Body of pancreas (tissue), 4 donors: ENCODE results near the gene HELB. TPM values are rescaled to one million over a fixed set of nuclear protein-coding genes. Genes with fewer than 3 reads are reported as not detected.

ENCODE experiments used
- ATAC-seq: fragments of 150-250 bp; one replicate; pipeline ENCODE4 v1.9.1; 2016
- DNase-seq, 4 donors: peaks; one replicate each; pipeline ENCODE4 v3.0.0-alpha.2; 2019
- H3K27ac ChIP-seq, 4 donors: fragments of 200-600 bp; sonication (generic); 1 replicate in 3 of 4; 2 replicates in 1 of 4; pipeline versions ENCODE4 v1.5.1 to v1.6.1; 2016 to 2019; ENCODE audit warnings: mild to moderate bottlenecking in 1 of 4, mixed read lengths in 1 of 4, moderate library complexity in 1 of 4
- H3K27me3 ChIP-seq, 2 donors: fragments of 200-600 bp; sonication (generic); one replicate each; pipeline ENCODE4 v1.6.0; 2016; ENCODE audit warnings: mild to moderate bottlenecking in 1 of 2
- H3K36me3 ChIP-seq, 2 donors: fragments of 200-600 bp; sonication (generic); replicated peaks in 1 of 2; 2 replicates each; pipeline ENCODE4 v1.5.1; 2016; ENCODE audit warnings: low read depth in 2 of 2; ENCODE audit not compliant: insufficient read depth in 1 of 2
- H3K4me1 ChIP-seq: fragments of 200-600 bp; sonication (generic); one replicate; pipeline ENCODE4 v1.6.0; 2016
- H3K4me3 ChIP-seq, 2 donors: fragments of 200-600 bp; sonication (generic); 1 replicate in 1 of 2; 2 replicates in 1 of 2; pipeline ENCODE4 v1.5.1; 2016 to 2019
- H3K9me3 ChIP-seq, 3 donors: fragments of 200-600 bp; sonication (generic); 1 replicate in 2 of 3; 2 replicates in 1 of 3; pipeline ENCODE4 v1.5.1; 2016
- POLR2A ChIP-seq, 3 donors: fragments of 450-650 bp; IDR thresholded peaks; one replicate each; pipeline ENCODE4 v1.6.1; 2016; ENCODE audit warnings: antibody characterized with exemption in 3 of 3, mild to moderate bottlenecking in 2 of 3
- WGBS, 2 donors: methylation state at CpG; one replicate each; pipeline ENCODE4 v1.1.5; 2017; 5-methylcytosine and 5-hydroxymethylcytosine counted together
- intact Hi-C: fragments of 100-400 bp; cut with DNase I; formaldehyde crosslinking; loops from one replicate; pipeline ENCODE4 v1.15.1; 2023
- total RNA-seq, 2 donors: library from RNA; depleted of rRNA; stranded (reverse); fragments of >200 nt; gene quantifications; one replicate each; pipeline ENCODE4 v1.1.0, GENCODE V29; 2016
- TF ChIP-seq, protein P1 (sequence below), 7 experiments: fragments of 450-650 bp in 4 of 7; fragments of 200-600 bp in 3 of 7; sonication (generic) in 3 of 7; IDR thresholded peaks; one replicate each; pipeline ENCODE4 v1.5.1; 2016 to 2019; ENCODE audit warnings: antibody characterized with exemption in 7 of 7

The HELB gene
- total RNA-seq, 2 donors from 2014 or later: 2.9 to 3.6 TPM

DNA sequence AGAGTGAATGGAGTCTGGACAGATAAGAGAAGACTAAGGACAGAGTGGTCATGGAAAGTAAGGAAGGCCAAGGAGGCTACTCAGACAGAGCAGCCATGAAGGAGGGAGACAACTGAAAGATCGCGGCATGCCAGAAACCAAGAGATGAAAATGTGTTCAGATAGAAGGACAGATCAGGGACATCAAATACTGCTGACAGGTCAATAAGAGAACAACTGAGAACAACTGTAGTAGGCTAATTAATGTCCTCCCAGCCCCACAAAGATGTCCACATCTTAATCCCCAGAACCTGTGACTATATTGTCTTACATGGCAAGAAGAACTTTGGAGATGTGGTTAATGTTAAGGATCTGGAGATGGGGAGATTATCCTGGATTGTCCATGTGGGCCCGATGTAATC is 15.0 kb upstream of the HELB start:
- no peaks in the 10 kb centered on the region for H3K9me3 ChIP-seq
- H3K27me3 ChIP-seq: no peaks in the 10 kb centered on the region
- H3K4me3 ChIP-seq: no peak overlapping the region
- DNase-seq: no peak
- TF ChIP-seq POLR2A (IDR thresholded peaks at IDR 0.05): no peak
- TF ChIP-seq, protein P1, sequence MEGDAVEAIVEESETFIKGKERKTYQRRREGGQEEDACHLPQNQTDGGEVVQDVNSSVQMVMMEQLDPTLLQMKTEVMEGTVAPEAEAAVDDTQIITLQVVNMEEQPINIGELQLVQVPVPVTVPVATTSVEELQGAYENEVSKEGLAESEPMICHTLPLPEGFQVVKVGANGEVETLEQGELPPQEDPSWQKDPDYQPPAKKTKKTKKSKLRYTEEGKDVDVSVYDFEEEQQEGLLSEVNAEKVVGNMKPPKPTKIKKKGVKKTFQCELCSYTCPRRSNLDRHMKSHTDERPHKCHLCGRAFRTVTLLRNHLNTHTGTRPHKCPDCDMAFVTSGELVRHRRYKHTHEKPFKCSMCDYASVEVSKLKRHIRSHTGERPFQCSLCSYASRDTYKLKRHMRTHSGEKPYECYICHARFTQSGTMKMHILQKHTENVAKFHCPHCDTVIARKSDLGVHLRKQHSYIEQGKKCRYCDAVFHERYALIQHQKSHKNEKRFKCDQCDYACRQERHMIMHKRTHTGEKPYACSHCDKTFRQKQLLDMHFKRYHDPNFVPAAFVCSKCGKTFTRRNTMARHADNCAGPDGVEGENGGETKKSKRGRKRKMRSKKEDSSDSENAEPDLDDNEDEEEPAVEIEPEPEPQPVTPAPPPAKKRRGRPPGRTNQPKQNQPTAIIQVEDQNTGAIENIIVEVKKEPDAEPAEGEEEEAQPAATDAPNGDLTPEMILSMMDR (IDR thresholded peaks at IDR 0.05): no peak
- WGBS, 2 donors: 93 to 95% methylated on average over 3 of the region's 3 CpGs
- intact Hi-C loops: no loop called here
- H3K27ac ChIP-seq: no peak overlapping the region
- no peaks in the 10 kb centered on the region for H3K36me3 ChIP-seq
- no peak for ATAC-seq
- no peaks in the 10 kb centered on the region for H3K4me1 ChIP-seq

DNA sequence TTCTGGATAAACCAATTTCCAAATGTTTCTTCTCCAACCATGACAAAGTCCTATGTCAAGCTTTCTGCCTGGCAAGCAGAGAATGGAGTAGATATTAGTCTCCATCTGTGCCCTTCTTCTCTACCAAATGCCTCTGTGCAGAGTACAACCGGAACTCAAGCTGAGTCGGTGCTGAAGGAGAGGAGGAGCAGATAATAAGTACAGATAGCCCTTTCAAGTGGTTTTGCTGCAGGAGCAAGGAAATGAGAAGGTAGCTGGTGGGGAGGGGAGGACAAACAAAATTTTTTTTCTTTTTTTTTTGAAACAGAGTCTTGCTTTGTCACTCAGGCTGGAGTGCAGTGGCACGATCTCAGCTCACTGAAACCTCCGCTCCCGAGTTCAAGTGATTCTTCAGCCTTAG is 14.2 kb upstream of the HELB start:
- no peaks in the 10 kb centered on the region for H3K4me1 ChIP-seq
- H3K36me3 ChIP-seq: no peaks in the 10 kb centered on the region
- WGBS, 2 donors: 77 to 86% methylated on average over 5 of the region's 5 CpGs
- no peaks in the 10 kb centered on the region for H3K27me3 ChIP-seq
- H3K27ac ChIP-seq: no peak overlapping the region
- TF ChIP-seq, protein P1 (IDR thresholded peaks at IDR 0.05): no peak
- TF ChIP-seq POLR2A (IDR thresholded peaks at IDR 0.05): no peak
- ATAC-seq: no peak
- intact Hi-C loops: no loop called here
- DNase-seq: no peak
- no peak overlapping the region for H3K4me3 ChIP-seq
- no peaks in the 10 kb centered on the region for H3K9me3 ChIP-seq

DNA sequence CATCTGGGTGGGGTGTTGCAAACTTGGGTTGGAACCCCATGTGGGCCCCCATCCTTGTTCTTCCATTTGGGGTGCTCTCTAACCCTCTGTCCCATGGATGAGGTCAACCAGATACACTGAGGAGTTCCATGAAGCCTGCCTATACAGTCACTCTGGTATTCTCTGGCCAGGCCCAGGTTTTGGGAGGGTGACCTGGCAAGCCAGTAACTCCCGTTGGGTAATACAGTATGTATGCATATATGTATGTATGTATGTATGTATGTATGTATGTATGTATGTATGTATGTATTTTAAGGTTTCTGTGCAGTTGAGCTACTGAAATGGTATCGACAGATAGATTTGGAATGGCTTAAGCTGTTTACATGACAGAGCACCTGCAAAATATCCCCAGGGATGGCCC is 12.8 kb upstream of the HELB start:
- no peak for TF ChIP-seq POLR2A (IDR thresholded peaks at IDR 0.05)
- TF ChIP-seq, protein P1 (IDR thresholded peaks at IDR 0.05): no peak
- H3K9me3 ChIP-seq: no peaks in the 10 kb centered on the region
- intact Hi-C loops: no loop called here
- DNase-seq (no peak), ATAC-seq (no peak)
- H3K4me1 ChIP-seq: no peaks in the 10 kb centered on the region
- H3K27ac ChIP-seq: no peak overlapping the region
- no peaks in the 10 kb centered on the region for H3K36me3 ChIP-seq
- WGBS, 2 donors: 88 to 100% methylated on average over 1 to 2 of the region's 2 CpGs
- no peaks in the 10 kb centered on the region for H3K27me3 ChIP-seq
- H3K4me3 ChIP-seq: no peak overlapping the region

DNA sequence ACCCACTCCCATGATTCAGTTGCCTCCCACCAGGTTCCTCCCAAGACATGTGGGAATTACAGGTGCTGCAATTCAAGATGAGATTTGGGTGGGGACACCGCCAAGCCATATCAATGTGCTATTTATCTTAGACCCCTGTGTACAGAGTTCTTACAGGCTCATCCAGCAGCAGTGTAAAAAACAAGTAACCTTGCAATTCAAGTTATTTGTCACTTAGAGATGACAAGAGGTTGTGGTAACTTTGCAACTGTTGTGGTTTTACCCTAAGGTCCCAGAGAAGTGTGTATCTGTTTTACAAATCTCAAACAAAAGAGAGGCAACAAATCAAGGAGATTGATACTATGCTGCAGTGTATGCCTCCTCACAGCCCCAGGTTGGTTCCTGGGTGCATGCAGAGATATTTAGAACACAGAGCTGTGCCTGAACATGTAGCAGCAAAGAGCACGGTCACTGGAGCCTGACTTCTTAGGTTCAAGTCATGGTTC is 11.5 kb upstream of the HELB start:
- WGBS, 2 donors: 58 to 73% methylated on average over 2 of the region's 2 CpGs
- TF ChIP-seq POLR2A (IDR thresholded peaks at IDR 0.05): no peak
- TF ChIP-seq, protein P1 (IDR thresholded peaks at IDR 0.05): no peak

DNA sequence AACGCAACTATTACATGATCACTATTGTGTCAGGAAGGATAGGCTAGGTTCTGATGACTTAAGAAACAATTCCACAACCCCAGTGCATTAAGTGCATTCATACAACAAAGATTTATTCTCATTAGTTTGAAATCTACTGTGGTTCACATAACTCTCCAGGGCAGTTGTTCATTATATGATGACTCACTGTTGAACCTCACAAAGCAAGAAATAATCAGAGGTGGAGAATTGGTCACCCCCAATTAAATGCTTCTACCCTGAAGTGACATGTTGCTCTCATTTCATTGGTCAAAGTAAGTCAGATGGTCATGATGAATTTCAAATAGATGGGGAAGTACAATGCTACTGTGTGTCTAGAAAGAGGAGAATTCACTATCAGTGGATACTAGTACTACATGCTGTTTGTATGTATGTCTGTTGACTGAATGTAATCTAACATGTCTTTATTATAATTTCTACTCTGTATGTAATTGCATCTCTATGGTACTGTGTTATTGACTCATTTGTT is 6.1 kb upstream of the HELB start:
- DNase-seq (no peak), ATAC-seq (no peak)
- intact Hi-C loops: no loop called here
- Histone ChIP-seq H3K4me3 (no peak overlapping the region), H3K27me3 (no peaks in the 10 kb centered on the region), H3K4me1 (no peaks in the 10 kb centered on the region), H3K27ac (no peak overlapping the region), H3K9me3 (no peaks in the 10 kb centered on the region), H3K36me3 (no peaks in the 10 kb centered on the region)
- TF ChIP-seq, protein P1 (IDR thresholded peaks at IDR 0.05): no peak
- no peak for TF ChIP-seq POLR2A (IDR thresholded peaks at IDR 0.05)
- 76 to 82% methylated on average over 1 of the region's 1 CpG for WGBS, 2 donors

More for the DNA sequence above, 11.5 kb upstream of the HELB start:
- intact Hi-C loops: no loop called here
- Histone ChIP-seq H3K36me3 (no peaks in the 10 kb centered on the region), H3K27me3 (no peaks in the 10 kb centered on the region), H3K27ac (no peak overlapping the region), H3K4me1 (no peaks in the 10 kb centered on the region), H3K4me3 (no peak overlapping the region), H3K9me3 (no peaks in the 10 kb centered on the region)
- ATAC-seq: no peak
- DNase-seq: no peak
